Loucy (cell line): ENCODE data around the gene SEC22C.

Source experiments
- H2AFZ ChIP-seq: fragments of 200-600 bp; sonication (generic); 2 replicates; pipeline ENCODE4 v1.6.0; 2016; ENCODE audit warnings: antibody characterized with exemption, mild to moderate bottlenecking, low read length, moderate library complexity
- H3F3A ChIP-seq: fragments of 200-600 bp; 2 replicates; pipeline ENCODE4 v1.6.0; 2016; ENCODE audit warnings: antibody characterized with exemption, low read depth, mild to moderate bottlenecking
- H3K27me3 ChIP-seq: fragments of 200-600 bp; sonication (generic); 2 replicates; pipeline ENCODE4 v1.6.1; 2014; ENCODE audit warnings: low read length, mild to moderate bottlenecking; ENCODE audit not compliant: insufficient read depth, poor library complexity, severe bottlenecking
- H3K36me3 ChIP-seq: fragments of 200-600 bp; sonication (generic); 2 replicates; pipeline ENCODE4 v1.6.1; 2016; ENCODE audit warnings: low read length; ENCODE audit not compliant: insufficient read depth
- H3K4me1 ChIP-seq: fragments of 200-600 bp; sonication (generic); 2 replicates; pipeline ENCODE4 v1.5.1; 2014; ENCODE audit warnings: low read length, mild to moderate bottlenecking; ENCODE audit not compliant: insufficient read depth, poor library complexity, severe bottlenecking
- H3K4me2 ChIP-seq: fragments of 200-600 bp; sonication (generic); 2 replicates; pipeline ENCODE4 v1.6.0; 2014; ENCODE audit warnings: antibody characterized with exemption, low read length, low read depth, mild to moderate bottlenecking; ENCODE audit not compliant: poor library complexity, severe bottlenecking
- H3K4me3 ChIP-seq: fragments of 200-600 bp; sonication (generic); 2 replicates; pipeline ENCODE4 v1.5.1; 2014; ENCODE audit warnings: low read length, mild to moderate bottlenecking, mixed read lengths; ENCODE audit not compliant: poor library complexity, severe bottlenecking
- H3K79me2 ChIP-seq: fragments of 200-600 bp; sonication (generic); 2 replicates; pipeline ENCODE4 v1.6.1; 2014; ENCODE audit warnings: low read length; ENCODE audit not compliant: insufficient read depth
- H3K9ac ChIP-seq: fragments of 200-600 bp; sonication (generic); 2 replicates; pipeline ENCODE4 v1.6.0; 2014; ENCODE audit warnings: mild to moderate bottlenecking, low read depth, low read length, moderate library complexity; ENCODE audit not compliant: poor library complexity, severe bottlenecking
- H3K9me2 ChIP-seq: fragments of 200-600 bp; sonication (generic); replicated peaks from 2 replicates; pipeline ENCODE4 v1.6.1; 2016; ENCODE audit warnings: low read depth, low read length, mixed read lengths
- H3K9me3 ChIP-seq: fragments of 200-600 bp; sonication (generic); 2 replicates; pipeline ENCODE4 v1.6.1; 2014; ENCODE audit warnings: mild to moderate bottlenecking, antibody characterized with exemption, low read length, low read depth; ENCODE audit not compliant: insufficient read depth
- H4K20me1 ChIP-seq: fragments of 200-600 bp; sonication (generic); 2 replicates; pipeline ENCODE4 v1.6.0; 2014; ENCODE audit warnings: antibody characterized with exemption, low read length, mild to moderate bottlenecking; ENCODE audit not compliant: insufficient read depth, poor library complexity, severe bottlenecking
- EZH2phosphoT487 ChIP-seq: fragments of 200-600 bp; IDR thresholded peaks from 2 replicates; pipeline ENCODE4 v1.6.1; 2018; ENCODE audit warnings: antibody characterized with exemption, mild to moderate bottlenecking, moderate library complexity, borderline replicate concordance
- TF ChIP-seq, protein P1 (sequence below): fragments of 200-600 bp; sonication (generic); conservative IDR thresholded peaks from 2 replicates; pipeline ENCODE4 v1.5.1; 2014; ENCODE audit warnings: mild to moderate bottlenecking, antibody characterized with exemption, low read length

The SEC22C gene

DNA sequence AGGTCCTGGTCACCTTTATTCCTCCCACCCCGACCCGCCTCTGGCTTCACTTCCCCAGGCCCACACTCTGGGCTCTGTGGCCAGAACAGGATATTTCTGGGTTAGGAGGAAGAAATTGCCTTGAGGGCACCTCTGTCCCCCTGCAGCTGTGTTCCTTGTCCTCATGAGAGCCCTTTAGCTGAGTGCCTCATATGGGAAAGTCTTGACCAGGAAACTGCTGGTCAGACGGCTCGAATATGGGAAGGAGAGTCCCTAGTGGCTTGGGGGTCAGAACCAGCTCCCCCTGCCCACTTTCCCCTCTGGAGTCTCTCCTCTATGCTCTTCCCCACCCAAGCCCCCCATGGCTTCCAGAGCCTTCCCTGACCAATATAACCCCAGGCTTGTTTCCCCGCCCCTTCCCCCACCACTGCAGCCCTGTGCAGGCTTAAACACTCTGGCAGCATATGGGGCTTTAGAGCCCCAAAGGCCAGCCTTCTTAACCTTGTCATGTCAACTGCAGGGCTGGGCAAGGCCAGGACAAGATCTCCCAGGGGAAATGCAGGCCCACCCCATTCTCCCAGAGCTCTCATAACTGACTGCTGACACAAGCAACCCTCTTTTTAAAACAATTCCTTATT lies 36.4 kb downstream of the SEC22C start:
- Histone ChIP-seq H3F3A (no peaks in the 10 kb centered on the region), H3K9me3 (no peaks in the 10 kb centered on the region), H3K79me2 (no peaks in the 10 kb centered on the region), H4K20me1 (no peaks in the 10 kb centered on the region), H3K27me3 (no peaks in the 10 kb centered on the region), H3K4me1 (no peaks in the 10 kb centered on the region), H2AFZ (no peak overlapping the region), H3K4me3 (no peak overlapping the region), H3K4me2 (no peak overlapping the region), H3K36me3 (no peaks in the 10 kb centered on the region), H3K9ac (no peak overlapping the region), H3K9me2 (no peaks in the 10 kb centered on the region)
- TF ChIP-seq EZH2phosphoT487, result no peak
- TF ChIP-seq, protein P1, sequence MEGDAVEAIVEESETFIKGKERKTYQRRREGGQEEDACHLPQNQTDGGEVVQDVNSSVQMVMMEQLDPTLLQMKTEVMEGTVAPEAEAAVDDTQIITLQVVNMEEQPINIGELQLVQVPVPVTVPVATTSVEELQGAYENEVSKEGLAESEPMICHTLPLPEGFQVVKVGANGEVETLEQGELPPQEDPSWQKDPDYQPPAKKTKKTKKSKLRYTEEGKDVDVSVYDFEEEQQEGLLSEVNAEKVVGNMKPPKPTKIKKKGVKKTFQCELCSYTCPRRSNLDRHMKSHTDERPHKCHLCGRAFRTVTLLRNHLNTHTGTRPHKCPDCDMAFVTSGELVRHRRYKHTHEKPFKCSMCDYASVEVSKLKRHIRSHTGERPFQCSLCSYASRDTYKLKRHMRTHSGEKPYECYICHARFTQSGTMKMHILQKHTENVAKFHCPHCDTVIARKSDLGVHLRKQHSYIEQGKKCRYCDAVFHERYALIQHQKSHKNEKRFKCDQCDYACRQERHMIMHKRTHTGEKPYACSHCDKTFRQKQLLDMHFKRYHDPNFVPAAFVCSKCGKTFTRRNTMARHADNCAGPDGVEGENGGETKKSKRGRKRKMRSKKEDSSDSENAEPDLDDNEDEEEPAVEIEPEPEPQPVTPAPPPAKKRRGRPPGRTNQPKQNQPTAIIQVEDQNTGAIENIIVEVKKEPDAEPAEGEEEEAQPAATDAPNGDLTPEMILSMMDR, result no peak

DNA sequence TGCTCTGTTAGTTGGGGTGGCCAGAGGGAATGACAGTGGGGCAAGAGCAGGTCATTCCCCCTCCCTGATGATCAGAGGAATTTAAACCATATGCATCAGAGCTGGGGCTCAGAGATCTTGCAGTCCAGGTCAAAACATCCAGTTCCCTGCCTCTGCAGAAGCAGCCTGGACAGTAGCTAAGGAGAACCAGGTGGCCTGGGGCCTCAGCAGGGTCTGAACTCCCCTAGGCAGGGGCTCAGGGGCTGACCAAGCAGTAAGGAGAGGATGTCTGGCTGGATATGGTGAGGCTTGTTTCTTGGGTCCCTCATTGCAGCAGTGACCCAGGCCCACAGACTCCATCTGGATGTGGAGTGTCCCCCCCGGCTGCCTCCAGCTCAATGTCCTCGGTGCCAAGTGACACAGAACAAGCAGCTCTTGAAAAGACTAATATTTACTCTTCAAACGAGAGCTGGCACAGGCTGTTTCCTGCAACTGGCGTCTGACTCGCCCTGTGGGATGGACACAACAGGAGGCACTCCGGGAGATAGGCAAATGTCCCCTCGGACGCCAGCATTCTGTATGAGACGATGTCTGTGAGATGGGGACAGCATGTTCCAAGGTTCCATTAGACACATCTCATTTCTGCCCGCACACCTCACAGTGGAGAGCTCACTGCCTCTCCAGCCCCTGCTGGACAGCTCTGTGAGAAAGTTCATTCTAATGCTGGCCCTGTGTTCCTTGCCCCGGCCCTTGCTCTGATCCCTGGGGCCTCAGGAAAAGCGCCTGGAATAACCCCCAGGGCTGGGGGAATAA lies 37.1 kb downstream of the SEC22C start:
- Histone ChIP-seq H2AFZ (no peak overlapping the region), H3K79me2 (no peaks in the 10 kb centered on the region), H3K9me3 (no peaks in the 10 kb centered on the region), H3K4me2 (no peak overlapping the region), H3K4me1 (no peaks in the 10 kb centered on the region), H3K9ac (no peak overlapping the region), H3F3A (no peaks in the 10 kb centered on the region), H3K4me3 (no peak overlapping the region), H3K36me3 (no peaks in the 10 kb centered on the region), H3K27me3 (no peaks in the 10 kb centered on the region), H4K20me1 (no peaks in the 10 kb centered on the region), H3K9me2 (no peaks in the 10 kb centered on the region)
- TF ChIP-seq EZH2phosphoT487, result no peak
- TF ChIP-seq, protein P1, result no peak

DNA sequence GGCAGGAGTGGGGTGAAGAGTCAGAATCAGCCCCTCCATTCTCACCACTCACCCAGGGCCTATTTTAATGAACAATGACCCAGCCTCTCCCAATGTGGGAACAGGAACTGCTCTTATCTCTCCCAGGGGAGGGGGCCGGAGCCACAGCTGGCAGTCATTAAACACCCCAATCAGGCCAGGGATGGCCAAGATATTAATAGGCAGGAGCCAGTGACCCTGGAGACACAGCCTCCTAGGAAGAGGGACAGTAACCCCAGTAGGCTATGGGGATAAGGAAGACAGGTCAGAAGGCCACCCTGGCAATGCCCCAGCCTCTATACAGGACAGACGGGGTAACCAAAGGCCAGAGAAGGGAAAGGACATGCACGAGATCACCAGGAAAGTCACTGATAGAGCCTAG lies 40.7 kb downstream of the SEC22C start:
- no peaks in the 10 kb centered on the region for H3K36me3 ChIP-seq
- no peaks in the 10 kb centered on the region for H4K20me1 ChIP-seq
- no peak overlapping the region for H2AFZ ChIP-seq
- no peaks in the 10 kb centered on the region for H3K79me2 ChIP-seq
- H3K9me2 ChIP-seq, result no peaks in the 10 kb centered on the region
- no peaks in the 10 kb centered on the region for H3K27me3 ChIP-seq
- no peak overlapping the region for H3K4me3 ChIP-seq
- TF ChIP-seq, protein P1, result no peak
- no peak for TF ChIP-seq EZH2phosphoT487
- no peak overlapping the region for H3K9ac ChIP-seq
- H3K4me1 ChIP-seq, result no peaks in the 10 kb centered on the region
- H3K9me3 ChIP-seq, result no peaks in the 10 kb centered on the region
- no peaks in the 10 kb centered on the region for H3F3A ChIP-seq
- H3K4me2 ChIP-seq, result no peak overlapping the region
